HG03432 (cell line): Measurements from ENCODE around the gene GID4.

Source experiments
- ATAC-seq: cut with Tn5 transposase; IDR thresholded peaks from one replicate; pipeline ENCODE4 v1.9.1; 2021; ENCODE audit warnings: mild to moderate bottlenecking, moderate library complexity; ENCODE audit not compliant: unreplicated experiment

The GID4 gene

DNA sequence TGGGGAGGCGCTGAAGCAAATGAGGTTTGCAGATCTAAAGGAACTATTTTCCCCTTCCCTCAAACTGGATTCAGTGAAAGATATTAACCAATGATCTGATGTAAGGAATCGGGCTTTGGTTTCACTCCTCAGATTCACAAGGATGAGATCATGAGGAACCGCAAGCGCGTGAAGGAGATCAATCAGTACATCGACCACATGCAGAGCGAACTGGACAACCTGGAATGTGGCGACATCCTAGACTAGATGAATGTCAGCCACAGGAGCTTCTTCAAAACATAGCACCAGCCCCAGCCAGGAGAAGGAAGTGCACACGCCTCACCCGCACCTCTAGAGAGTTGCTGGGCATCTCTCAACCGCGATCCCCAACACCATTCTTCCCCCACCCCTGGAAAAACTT, 22.8 kb upstream of the GID4 start:
- ATAC-seq, result no peak

DNA sequence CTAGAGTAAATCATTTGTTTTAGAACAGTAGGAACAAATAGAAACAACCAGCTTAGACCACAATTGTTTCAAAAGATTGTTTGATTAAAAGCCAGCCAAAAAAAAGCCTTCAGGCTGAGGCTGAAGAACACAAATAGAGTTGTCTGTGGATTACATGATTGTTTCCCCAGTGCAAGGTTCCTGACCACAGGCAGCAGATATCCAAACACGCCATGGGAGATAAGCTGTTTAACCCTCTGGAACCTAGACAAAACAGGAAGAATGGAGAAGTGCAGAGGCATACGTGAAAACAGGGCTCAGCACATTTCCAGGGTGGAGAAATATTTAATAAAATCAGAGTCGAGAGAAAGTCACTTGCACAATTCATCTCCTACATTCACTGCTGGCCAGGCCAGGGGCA, 21.2 kb upstream of the GID4 start:
- no peak for ATAC-seq

DNA sequence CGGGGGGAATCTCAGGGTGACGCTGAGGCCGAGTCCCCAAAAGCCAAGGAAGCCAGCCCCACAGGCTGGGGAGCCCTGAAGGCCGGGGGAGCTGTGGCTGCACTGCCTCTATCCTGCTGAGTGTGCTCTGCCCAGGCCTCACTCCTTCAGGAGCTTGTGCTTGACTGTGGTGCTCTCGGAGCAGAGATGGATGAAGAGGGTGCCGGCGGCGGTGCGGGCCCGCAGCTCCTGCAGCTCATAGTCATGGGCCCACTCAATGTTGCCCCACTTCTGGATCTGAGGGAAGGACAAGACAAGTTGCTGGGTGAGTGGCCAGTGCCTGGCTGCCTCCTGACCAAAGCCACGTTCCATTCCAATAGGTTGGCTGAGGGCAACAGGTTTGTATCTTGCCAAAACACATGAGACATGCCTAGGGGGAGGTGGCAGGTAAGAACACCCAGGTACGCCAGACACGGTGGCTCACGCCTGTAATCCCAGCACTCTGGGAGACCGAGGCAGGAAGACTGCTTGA, 20.7 kb upstream of the GID4 start:
- no peak for ATAC-seq

DNA sequence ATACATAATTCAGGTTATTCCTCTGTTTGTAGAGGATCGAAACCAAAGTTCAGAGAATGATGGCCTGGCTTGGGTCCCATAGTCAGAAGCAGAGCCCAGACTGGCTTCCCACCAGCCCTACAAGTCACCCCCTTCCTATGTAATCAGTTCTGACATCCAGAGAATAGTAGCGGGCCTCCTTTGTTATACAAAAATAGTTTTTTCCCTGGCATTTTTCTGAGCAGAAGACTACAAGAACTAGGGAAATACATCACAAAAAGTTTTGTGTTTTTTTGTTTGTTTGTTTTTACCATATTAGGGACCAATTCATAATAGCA, 19.4 kb upstream of the GID4 start:
- ATAC-seq, result no peak

DNA sequence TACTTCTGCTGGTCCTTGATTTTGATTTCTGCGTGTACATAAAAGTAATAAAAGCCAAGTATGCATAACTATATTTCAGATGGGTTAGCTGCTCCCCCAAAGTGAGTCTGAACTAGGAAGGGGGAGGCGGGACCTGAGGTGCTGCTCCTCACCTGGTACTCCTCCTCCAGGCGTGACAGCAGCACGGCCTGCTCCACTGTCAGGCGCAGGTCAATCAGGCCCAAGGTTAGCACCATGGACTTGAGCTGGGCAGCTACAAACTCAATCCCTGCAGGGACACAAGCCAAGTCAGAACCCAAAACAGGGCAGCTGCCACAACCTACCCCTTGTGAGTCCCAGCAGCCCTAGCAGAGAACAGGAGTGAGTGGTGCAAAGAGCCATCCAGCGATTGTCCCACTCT, 18.2 kb upstream of the GID4 start:
- no peak for ATAC-seq

DNA sequence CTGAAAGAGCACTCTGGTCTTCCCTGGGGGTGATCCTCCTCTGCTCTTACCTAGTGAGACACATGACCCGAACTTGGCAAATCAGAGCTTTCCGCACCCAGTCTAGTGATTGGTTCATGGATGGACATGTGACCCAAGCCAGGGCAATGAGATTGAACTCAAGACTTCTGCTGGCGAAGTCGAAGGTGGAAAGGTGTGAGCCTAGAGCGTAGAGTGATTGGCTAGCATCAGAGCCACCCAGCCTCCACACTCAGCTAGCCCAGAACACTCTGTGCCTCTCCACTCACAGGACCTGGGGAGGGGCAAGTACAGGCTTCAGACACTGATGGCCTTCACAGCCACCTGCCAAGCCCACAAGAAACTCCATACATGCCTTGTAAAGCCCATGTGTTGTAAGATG, 17.8 kb upstream of the GID4 start:
- ATAC-seq, result no peak

DNA sequence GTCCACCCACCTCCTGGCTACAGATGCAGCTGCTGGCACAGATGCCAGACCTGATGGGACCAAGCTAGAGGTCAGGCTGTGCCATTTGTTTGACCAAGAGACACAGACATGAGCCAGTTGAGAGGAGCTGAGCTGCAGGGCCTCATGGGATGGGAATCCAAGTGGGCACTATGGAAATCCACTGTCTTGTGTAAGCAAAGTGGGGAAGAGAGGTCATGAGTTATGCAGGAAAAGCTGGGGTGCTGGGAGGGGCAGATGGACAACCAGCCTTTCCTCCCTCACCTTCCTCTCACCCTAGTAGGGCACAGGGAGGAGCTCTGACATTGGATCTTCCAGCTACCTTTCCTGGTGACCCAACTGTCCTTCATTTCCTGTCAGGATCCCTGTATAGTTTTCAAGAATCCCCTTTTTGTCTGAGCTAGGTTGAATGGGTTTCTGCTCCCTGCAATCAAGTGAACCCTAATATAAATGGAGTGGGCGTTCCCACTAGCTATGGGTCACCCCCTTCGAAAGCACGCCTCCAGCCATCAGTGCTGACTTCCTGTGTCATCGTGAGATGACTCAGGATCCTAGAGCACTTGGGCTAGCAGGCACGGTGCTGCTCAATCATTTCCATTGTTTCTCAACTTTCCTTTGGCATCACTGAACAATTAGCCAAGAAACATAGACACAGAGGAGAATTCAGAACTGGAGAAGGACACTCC, 13.8 kb upstream of the GID4 start:
- ATAC-seq, result peak; percentile 64

DNA sequence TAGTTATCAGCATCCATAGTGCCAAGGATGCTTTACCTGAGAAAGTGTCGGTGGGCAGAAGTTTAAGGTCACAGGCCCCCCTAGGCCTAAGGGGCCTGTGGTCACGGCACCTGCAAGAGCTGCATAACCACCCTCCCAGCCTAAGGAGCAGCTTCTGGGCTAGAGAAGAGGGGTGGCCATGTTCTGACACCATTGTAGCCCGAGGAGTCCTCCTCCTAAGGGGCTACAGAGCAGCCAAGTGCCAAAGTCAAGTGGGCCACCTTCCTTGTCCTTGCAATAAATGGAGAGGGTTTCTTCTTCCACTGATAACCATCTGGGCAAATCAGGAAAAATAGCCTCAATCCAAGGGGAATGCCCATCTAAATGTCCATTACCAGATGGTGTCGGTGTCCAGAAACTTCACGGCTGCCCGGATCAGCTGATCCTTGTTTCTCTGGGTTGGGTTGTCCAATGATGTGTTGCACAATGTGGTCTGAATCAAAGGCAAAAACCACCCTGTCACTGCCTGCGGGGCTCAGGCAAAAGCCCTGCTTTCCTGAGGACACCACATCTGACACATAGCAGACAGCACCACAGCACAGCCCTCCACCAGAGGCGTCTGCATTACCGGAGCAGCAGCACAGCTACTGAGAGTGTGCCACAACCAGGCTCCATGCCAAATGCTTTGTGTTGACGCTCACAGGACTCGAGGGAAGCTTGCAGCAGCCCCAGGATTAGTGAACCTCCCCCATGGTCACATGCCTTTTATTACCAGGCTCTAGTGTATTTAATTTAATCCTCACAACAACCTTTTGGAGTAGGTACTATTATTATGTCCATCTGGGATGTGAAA, 13.0 kb upstream of the GID4 start:
- peak; percentile 12 for ATAC-seq

DNA sequence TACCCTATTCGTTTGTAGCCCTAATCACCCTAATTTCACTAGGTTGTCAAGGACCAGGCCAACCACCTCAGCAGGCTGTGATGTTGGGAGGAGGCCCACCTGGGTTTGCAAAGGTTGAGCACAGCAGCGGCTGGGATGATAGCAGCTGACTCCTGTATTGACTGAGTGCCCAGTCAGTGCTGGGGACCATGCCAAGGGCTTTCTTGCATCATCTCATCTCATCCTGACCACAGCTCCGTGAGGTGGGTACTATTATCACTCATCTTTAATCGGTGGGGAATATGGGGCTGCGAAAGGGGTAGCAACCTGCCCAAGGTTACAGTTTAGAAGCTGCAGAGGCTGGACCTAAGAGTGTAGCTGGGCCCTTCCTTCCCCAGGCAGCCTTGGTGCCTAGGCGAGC, 11.9 kb upstream of the GID4 start:
- ATAC-seq, result no peak

DNA sequence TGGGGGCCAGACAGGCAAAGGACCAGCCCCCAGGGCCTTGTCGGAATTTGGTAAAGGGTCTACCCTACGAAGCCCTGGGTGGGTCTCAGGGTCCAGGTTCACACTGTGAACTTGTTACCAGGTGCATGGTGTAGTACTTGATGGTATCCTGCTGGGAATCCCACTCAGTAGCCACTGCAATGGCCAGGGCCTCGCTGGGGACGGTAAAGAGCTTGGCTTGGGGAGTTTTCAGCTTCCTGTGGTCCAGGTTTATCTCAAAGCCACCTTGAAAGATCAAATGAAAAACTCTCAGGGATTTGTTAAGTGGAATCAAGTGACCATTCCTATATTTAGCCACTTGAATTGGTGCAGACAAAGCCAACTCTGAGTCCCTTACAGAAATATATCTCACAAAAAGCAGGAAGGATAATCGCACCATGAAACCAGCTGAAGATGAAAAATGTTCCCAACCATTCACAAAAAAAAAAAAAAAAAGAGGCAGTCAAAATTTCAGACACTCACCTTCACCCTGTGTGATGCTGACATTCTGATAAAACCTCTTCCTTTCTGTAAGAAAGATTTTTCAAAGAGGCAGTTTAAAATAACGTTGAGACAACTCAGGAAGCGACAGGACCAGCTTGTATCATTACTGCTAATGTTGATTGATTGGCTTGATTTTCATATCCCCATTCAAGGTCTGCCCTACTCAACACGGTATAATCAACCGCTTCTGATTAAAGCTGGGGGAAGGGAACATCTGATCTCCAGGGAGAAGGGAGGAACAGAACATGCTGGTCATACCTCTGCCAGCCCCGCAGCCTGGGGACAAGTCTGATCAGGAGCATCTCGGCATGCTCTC, 10.9 kb upstream of the GID4 start:
- ATAC-seq, result no peak

DNA sequence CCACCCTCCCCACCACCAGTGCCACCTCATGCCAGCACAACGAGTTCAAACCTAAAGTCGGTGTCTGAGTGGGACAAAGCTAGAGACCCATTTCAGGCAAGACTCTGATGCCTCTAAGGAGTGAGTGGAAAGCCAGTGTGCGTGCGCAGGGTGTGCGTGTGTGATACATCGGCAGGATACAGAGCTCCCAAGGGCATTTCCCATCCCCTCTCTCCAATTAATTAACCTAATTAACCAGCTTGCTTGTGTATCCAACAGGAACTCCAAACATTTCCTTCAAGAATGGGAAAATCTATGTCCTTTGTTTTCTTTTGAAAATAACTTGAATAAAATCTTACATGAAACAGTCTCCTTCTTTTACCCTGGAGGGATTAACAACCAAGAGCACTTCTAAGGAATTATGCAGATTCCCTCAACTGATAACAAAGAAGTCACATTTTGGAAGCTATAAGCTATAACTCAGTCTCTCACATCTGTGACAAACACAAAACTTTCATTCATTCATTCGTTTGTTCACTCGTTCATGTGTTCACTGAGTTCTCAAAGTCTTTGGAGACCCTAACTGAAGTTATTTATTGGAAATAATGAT, 10.2 kb upstream of the GID4 start:
- no peak for ATAC-seq

DNA sequence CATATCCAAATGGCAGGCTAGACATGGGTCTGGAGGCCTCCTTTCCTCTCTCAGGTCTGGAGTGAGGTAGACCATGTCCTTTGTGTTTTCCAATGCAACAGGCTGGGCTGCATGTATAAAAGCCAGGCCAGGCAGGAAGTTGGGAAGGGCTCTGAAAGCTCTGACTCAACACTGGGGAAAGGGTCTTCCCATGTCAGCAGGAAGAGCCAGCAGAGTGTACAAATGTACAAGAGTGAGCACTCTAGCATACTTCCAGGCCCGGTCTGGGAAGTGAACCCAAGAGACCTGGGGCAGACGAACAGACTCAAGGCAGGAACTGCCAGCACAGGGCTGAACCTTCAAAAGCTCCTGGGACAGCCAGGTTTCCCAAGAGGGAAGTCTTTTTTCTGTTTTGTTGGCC, 7.3 kb upstream of the GID4 start:
- no peak for ATAC-seq

DNA sequence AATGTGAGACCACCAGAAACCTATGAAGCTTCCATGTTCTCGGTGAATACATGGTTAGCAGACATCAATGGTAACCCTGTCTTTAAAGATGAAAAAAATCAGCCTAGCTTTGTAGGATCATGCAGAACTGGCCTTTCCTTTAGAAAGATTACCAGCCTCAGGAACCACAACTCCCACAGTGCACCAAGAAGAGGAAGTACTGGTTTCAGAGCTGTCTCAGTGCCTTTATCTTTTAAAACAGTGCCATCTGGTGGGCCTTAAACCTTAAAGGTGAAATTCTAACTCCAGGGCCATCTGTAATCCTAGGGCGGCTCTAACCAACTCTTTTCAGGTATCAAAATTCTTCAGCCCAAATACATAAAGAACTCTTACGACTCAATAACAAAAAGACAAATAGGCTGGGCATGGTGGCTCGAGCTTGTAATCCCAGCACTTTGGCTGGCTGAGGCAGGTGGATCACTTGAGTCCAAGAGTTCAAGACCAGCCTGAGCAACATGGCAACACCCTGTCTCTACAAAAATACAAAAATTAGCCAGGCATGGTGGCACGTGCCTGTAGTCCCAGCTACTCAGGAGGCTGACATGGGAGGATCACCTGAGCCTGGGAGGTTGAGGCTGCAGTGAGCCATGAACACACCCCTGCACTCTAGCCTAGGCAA, 5.6 kb upstream of the GID4 start:
- no peak for ATAC-seq

DNA sequence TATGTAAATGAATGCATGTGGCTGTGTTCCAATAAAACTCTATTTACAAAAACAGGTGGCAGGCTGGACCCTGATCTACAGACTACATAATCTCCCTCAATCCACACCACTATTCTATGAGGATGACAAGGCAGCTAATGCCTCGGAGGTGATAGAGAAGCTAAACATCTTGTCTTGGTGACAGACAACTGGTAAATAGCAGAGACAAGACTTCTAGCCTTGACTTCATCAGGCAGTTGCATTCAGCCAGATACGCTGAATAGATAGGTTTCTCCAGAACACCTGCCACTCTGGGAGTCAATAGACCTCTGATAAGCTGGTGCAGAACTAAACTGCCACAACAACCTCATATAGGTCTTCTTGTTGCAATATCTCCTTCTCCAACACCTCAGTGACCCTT, 3.5 kb upstream of the GID4 start:
- no peak for ATAC-seq

DNA sequence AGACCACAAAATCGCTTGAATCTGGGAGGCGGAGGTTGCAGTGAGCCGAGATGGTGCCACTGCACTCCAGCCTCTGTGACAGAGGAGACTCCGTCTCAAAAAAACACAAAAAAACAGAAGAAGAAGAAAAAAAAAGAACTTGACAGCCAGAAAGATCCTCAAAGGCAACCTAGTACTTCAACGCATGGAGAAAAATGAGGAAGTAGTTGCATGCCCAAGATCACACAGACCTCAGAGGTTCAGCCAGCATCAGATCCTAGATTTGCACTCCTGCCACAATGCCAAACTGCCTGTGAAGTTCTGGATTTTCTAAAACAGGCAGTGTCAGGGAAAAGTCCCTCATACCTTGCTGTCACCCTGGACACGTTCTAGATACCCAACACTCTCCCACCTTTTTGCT, 1.7 kb upstream of the GID4 start:
- ATAC-seq, result no peak

DNA sequence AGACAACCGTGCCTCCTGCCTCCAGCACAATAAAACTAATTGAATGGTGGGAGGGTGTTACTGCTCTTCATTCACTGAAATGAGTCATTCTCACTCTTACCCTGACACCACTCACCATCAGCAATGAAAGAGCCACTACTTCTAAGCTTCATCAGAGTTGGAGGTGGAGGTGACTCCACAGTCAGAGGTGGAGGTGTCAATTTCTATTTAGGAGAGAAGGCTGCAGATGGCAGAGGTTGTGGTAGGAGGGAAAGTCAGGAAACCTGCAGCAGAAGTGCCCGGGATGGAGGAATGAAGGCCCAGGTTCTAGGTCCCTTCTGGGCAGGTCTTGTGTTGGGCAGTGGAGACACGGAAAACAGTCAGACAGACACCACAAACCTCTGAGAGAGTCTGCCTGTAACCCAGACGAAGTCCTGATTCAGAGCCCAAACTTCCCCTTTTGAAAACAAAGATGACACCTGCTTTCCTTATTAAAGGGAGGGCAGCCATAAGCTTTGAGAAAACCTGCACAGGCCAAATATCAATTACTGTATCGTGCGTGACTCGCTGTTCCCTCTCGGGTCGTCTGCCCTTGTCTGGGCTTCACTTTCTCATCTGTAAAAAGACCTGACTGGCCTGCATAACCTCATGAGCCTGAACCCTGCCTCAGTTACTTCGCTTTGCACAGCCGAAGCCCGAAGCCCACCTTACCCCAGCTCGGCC, 908 bp upstream of the GID4 start:
- no peak for ATAC-seq

DNA sequence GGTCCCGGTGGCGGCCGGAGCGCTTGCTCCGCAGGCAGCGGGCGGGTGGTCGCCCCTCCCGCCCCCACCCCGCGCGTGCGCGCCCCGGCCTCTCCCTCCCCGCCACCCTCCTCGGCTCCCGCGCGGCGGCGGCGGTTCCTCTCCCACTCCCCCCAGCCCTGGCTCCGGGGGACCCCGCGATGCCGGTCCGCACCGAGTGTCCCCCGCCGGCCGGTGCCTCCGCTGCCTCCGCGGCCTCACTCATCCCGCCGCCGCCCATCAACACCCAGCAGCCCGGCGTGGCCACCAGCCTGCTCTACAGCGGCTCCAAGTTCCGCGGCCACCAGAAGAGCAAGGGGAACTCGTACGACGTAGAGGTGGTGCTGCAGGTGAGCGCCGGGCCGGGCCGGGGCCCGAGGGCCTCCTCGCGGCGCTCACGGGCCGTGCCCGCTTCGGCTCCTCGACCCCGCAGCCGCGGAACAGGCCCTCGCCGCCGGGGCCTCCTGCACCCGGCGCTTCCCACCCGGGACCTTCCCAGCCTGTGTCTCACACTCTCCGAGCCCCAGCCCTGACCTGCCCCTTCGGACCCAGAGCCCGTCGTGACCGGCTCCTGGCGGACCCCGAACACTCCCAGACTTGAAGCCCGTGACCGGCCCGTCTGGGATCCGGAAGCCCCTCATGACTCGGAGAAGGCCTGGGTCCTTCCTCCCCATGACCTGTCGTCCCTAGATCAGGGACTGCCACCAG, 490 bp downstream of the GID4 start:
- ATAC-seq, result peak; percentile 32

DNA sequence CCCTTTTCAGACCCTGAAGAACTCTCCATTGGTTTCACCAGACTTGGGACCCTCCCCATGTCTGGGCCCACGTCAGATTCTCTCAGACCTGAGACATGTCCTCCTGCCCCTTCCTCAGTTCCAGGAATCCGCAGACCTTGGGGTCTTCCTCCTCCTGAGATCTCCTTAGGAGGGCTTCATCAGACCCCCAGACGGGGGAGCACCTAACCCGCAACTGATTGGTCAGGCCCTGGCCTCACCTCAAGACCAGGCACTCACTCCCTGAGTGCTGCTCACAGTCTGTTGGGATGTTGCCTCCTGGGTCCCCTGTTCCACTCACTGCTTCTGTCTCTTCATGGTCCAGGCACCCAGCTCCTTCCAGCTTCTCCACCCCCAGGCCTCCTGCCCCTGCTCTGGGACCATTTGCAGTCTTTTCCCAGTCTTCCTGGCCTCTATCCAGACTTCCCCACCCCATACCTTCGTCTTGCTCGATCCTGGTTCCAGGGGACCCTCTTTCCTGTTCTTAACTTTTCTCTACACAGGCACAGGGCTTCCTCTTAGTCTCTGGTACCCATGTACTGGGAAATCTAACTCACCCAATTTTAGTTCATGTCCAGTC, 1.2 kb downstream of the GID4 start:
- no peak for ATAC-seq

DNA sequence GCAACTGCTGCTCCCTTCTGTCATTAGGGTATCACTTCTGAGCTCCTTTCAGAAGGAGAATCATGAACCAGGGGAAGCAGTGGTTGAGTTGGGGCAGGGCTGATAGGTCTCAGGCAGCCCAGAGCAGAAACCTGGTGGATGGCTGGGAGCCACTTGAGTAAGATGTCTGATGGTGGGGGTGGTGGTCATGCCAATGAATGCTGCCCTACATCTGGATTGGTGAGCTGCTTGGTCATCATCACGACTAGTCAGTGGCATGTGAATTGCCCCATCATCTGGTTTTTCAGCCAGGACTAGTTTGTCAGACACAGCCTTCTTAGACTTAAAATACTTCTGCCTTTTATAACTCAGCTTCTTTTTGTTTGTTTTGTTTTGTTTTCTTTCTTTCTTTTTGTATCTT, 2.6 kb downstream of the GID4 start:
- ATAC-seq, result no peak
